SHP77 treated with DMSO at 0.1 percent for 48 hours (cell line): Measurements from ENCODE around the gene TMEM81.
A peak's percentile ranks its signal among the peaks of the same experiment; 100 is the strongest.

ENCODE experiments used
- DNase-seq: peaks from one replicate; lab custom pipeline; 2025; lab: John Stamatoyannopoulos, UW

Gene TMEM81

GRCh38 chr1:205084360-205084759 is at the start of gene TMEM81:
Gene TMEM81, minus strand, starts transcription at chr1:205084460. Its CDS starts 140 bp downstream, at chr1:205084320.
- DNase-seq: no peak

GRCh38 chr1:205133287-205133686 is 49.0 kb upstream of the TMEM81 start:
- DNase-seq: no peak

- DNase-seq: no peak
Measured at GRCh38 chr1:205129447-205130029, 45.3 kb upstream of the TMEM81 start.

- DNase-seq: no peak
Measured at GRCh38 chr1:205128050-205128449, 43.8 kb upstream of the TMEM81 start.

GRCh38 chr1:205127646-205128045 is 43.4 kb upstream of the TMEM81 start:
- no peak for DNase-seq

GRCh38 chr1:205124726-205125125 is 40.5 kb upstream of the TMEM81 start:
- no peak for DNase-seq

GRCh38 chr1:205122489-205122882 is 38.2 kb upstream of the TMEM81 start:
- no peak for DNase-seq

GRCh38 chr1:205121660-205122488 is 37.6 kb upstream of the TMEM81 start, which contains the start of gene RBBP5:
Gene RBBP5, minus strand, starts transcription at chr1:205121978. Its CDS starts 105 bp downstream, at chr1:205121873.
- DNase-seq: peak; percentile 85

- DNase-seq: no peak
Measured at GRCh38 chr1:205118752-205119151, 34.5 kb upstream of the TMEM81 start.

- no peak for DNase-seq
Measured at GRCh38 chr1:205111354-205111753, 27.1 kb upstream of the TMEM81 start.

- DNase-seq: no peak
Measured at GRCh38 chr1:205109711-205110110, 25.5 kb upstream of the TMEM81 start.

- DNase-seq: no peak
Measured at GRCh38 chr1:205109269-205109668, 25.0 kb upstream of the TMEM81 start.

- DNase-seq: no peak
Measured at GRCh38 chr1:205108464-205108863, 24.2 kb upstream of the TMEM81 start.

GRCh38 chr1:205107327-205107726 is 23.1 kb upstream of the TMEM81 start:
- no peak for DNase-seq

- DNase-seq: no peak
Measured at GRCh38 chr1:205102404-205102803, 18.1 kb upstream of the TMEM81 start.

GRCh38 chr1:205098242-205098641 is 14.0 kb upstream of the TMEM81 start:
- DNase-seq: no peak

- DNase-seq: no peak
Measured at GRCh38 chr1:205095422-205095821, 11.2 kb upstream of the TMEM81 start.

GRCh38 chr1:205091043-205091740 is 6.9 kb upstream of the TMEM81 start:
- DNase-seq: no peak

- DNase-seq: no peak
Measured at GRCh38 chr1:205088341-205088740, 4.1 kb upstream of the TMEM81 start.

- DNase-seq: no peak
Measured at GRCh38 chr1:205082431-205082830, 1.8 kb downstream of the TMEM81 start.

- no peak for DNase-seq
Measured at GRCh38 chr1:205077934-205078311, 6.3 kb downstream of the TMEM81 start.

GRCh38 chr1:205077158-205077933 is 6.9 kb downstream of the TMEM81 start:
- DNase-seq: no peak
